ENCODE measurements around the gene AMN.

AMN gene

GRCh38 chr14:102903889-102904512 is 18.5 kb upstream of the AMN start:
- H3K4me3 ChIP-seq (ENCODE audit: low read length), result no peak overlapping the region
- TF ChIP-seq, protein P1, sequence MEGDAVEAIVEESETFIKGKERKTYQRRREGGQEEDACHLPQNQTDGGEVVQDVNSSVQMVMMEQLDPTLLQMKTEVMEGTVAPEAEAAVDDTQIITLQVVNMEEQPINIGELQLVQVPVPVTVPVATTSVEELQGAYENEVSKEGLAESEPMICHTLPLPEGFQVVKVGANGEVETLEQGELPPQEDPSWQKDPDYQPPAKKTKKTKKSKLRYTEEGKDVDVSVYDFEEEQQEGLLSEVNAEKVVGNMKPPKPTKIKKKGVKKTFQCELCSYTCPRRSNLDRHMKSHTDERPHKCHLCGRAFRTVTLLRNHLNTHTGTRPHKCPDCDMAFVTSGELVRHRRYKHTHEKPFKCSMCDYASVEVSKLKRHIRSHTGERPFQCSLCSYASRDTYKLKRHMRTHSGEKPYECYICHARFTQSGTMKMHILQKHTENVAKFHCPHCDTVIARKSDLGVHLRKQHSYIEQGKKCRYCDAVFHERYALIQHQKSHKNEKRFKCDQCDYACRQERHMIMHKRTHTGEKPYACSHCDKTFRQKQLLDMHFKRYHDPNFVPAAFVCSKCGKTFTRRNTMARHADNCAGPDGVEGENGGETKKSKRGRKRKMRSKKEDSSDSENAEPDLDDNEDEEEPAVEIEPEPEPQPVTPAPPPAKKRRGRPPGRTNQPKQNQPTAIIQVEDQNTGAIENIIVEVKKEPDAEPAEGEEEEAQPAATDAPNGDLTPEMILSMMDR (conservative IDR thresholded peaks at IDR 0.05; ENCODE audit: low read depth, low read length), result no peak
- no peak for DNase-seq (ENCODE audit: low read depth)

DNA sequence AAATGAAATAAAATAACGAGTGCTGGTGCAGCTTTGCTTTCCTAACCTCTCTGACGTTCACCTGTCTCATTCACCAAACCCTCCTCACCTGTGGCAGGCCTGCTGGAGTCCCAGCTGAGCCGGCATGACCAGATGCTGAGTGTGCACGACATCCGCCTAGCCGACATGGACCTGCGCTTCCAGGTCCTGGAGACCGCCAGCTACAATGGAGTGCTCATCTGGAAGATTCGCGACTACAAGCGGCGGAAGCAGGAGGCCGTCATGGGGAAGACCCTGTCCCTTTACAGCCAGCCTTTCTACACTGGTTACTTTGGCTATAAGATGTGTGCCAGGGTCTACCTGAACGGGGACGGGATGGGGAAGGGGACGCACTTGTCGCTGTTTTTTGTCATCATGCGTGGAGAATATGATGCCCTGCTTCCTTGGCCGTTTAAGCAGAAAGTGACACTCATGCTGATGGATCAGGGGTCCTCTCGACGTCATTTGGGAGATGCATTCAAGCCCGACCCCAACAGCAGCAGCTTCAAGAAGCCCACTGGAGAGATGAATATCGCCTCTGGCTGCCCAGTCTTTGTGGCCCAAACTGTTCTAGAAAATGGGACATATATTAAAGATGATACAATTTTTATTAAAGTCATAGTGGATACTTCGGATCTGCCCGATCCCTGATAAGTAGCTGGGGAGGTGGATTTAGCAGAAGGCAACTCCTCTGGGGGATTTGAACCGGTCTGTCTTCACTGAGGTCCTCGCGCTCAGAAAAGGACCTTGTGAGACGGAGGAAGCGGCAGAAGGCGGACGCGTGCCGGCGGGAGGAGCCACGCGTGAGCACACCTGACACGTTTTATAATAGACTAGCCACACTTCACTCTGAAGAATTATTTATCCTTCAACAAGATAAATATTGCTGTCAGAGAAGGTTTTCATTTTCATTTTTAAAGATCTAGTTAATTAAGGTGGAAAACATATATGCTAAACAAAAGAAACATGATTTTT is 17.1 kb upstream of the AMN start:
- H3K4me3 ChIP-seq (ENCODE audit: low read length), result no peak overlapping the region

GRCh38 chr14:102906616-102907302 is 15.7 kb upstream of the AMN start:
- DNase-seq (ENCODE audit: low read depth), result no peak
- TF ChIP-seq, protein P1 (conservative IDR thresholded peaks at IDR 0.05; ENCODE audit: low read depth, low read length), result no peak
- no peak overlapping the region for H3K4me3 ChIP-seq (ENCODE audit: low read length)

More for the DNA sequence above, 17.1 kb upstream of the AMN start:
- no peak for DNase-seq (ENCODE audit: low read depth)
- TF ChIP-seq, protein P1 (conservative IDR thresholded peaks at IDR 0.05; ENCODE audit: low read depth, low read length), result no peak

GRCh38 chr14:102907303-102907844 is 15.1 kb upstream of the AMN start:
- TF ChIP-seq, protein P1 (conservative IDR thresholded peaks at IDR 0.05; ENCODE audit: low read depth, low read length), result no peak
- no peak overlapping the region for H3K4me3 ChIP-seq (ENCODE audit: low read length)
- DNase-seq (ENCODE audit: low read depth), result no peak

DNA sequence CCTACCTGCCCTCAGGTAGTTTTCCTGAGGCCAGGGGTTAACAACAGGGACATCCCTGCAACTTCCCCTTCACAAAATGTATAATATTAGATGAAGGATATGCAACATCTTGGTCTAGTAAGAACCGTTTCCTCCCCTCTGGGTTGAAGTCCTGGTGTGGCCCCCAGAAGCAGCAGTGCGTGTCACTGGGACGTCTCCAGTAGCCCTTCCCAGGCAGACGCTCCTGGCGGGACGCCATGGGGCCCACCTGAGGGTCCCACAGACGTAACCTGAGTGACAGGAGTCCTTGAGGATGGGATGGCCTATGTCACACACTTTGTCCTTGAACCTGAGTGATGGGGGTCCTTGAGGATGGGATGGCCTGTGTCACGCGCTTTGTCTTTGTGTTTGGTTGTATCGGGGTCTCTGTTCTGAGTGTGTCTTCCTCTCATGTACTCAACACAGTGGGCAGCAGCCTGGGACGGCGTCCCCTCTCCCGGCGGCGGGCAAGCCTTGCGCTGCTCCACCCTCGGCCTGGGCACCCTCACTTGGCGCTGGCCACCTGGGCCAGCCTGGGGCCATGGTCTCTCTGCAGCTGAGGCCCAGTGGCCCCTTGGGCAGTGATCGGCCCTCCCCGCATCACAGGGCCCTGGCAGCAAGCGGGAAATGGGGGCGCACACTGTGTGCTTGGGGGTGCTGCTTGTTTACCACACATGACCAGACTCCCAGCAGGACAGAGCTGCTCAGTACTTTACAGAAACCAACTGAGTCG is 14.3 kb upstream of the AMN start:
- DNase-seq (ENCODE audit: low read depth), result no peak
- no peak overlapping the region for H3K4me3 ChIP-seq (ENCODE audit: low read length)
- TF ChIP-seq, protein P1 (conservative IDR thresholded peaks at IDR 0.05; ENCODE audit: low read depth, low read length), result no peak

DNA sequence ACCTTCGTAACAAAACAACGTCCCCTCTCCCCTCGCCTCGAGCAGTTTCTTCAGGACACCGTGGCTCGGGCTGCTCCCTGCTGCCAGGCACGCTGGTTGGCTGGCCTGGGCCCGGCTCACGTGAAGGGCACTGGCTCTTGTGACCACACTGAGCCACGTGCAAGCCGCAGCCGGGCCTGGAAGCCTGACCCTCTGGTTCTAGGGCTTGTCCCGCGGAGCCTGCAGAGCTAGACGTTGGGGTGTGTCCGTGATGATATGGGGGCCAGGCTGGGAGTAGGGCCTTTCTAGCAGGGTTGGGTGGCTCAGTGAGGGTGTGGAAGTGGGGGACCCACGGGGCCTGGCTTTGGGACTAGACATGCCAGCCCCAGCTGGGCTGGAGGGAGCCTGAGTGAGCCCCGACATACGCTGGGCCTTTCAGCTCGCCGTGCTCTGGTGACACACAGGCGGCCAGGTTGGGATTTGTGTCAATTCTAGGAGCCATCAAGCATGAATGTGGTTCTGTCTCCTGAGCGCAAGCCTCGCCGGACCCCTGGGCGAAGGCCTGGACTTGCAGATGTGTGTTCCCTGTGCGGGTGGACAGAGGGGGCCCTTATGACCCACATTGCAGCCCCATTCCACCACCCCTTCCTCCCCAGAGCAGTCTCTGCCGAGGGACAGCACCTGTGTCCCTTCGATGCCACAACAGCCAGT is 13.6 kb upstream of the AMN start:
- no peak for DNase-seq (ENCODE audit: low read depth)
- TF ChIP-seq, protein P1 (conservative IDR thresholded peaks at IDR 0.05; ENCODE audit: low read depth, low read length), result no peak

More for the DNA sequence above, 13.6 kb upstream of the AMN start:
- H3K4me3 ChIP-seq (ENCODE audit: low read length), result no peak overlapping the region

All from retinal pigment epithelial cell (primary cell).